ENCODE data around the gene CFL1.

GRCh38 chr11:65854852-65855837, 2.8 kb downstream of the CFL1 start:
- no peak for TF ChIP-seq POLR2A (IDR thresholded peaks at IDR 0.05; ENCODE audit: low read length)
- no peak for TF ChIP-seq GATA1 (IDR thresholded peaks at IDR 0.05; ENCODE audit: low read depth, low read length)
